Left lung (tissue), 10 donors: ENCODE measurements around the gene MDK. TPM values are rescaled to one million over a fixed set of nuclear protein-coding genes. Genes with fewer than 3 reads are reported as not detected.

Experiments used
- ATAC-seq: fragments of 200-7000 bp; cut with Tn5 transposase; one replicate; pipeline ENCODE4 v1.9.1; 2020; ENCODE audit warnings: moderate library complexity
- DNase-seq, 4 donors: peaks; one replicate each; pipeline ENCODE4 v3.0.0-alpha.2; 2013 to 2020
- H3K27ac ChIP-seq, 2 donors: fragments of 200-600 bp; sonication (generic) in 1 of 2; one replicate each; pipeline versions ENCODE4 v1.5.0 to v1.8.0; 2020 to 2021
- H3K27me3 ChIP-seq, 2 donors: fragments of 200-600 bp; sonication (generic) in 1 of 2; one replicate each; pipeline versions ENCODE4 v1.5.0 to v1.8.0; 2020 to 2021
- H3K36me3 ChIP-seq, 2 donors: fragments of 200-600 bp; sonication (generic) in 1 of 2; one replicate each; pipeline versions ENCODE4 v1.5.0 to v1.8.0; 2020 to 2021
- H3K4me1 ChIP-seq, 2 donors: fragments of 200-600 bp; one replicate each; pipeline ENCODE4 v1.8.0; 2021
- H3K4me3 ChIP-seq, 2 donors: fragments of 200-600 bp; sonication (generic) in 1 of 2; one replicate each; pipeline versions ENCODE4 v1.5.0 to v1.8.0; 2020 to 2021; ENCODE audit warnings: mild to moderate bottlenecking in 1 of 2
- H3K9me3 ChIP-seq, 2 donors: fragments of 200-600 bp; sonication (generic) in 1 of 2; one replicate each; pipeline versions ENCODE4 v1.5.0 to v1.8.0; 2020 to 2021
- CTCF ChIP-seq, 2 donors: fragments of 200-600 bp; sonication (generic) in 1 of 2; IDR thresholded peaks; one replicate each; pipeline versions ENCODE4 v1.5.0 to v1.8.0; 2021; ENCODE audit warnings: antibody characterized with exemption in 2 of 2
- intact Hi-C, 2 donors: fragments of 100-400 bp; cut with DNase I; formaldehyde crosslinking; loops; one replicate each; pipeline versions ENCODE4 v1.11.2 to v1.14.2; 2022
- polyA plus RNA-seq, 6 donors: library from polyadenylated mRNA; unstranded; fragments of 120-200 nt; gene quantifications; one replicate each; pipeline ENCODE4 v1.2.1, GENCODE V29; 2013; ENCODE audit not compliant: insufficient read length in 6 of 6
- total RNA-seq, 2 donors: library from RNA; stranded (reverse); fragmentation: NEBNext Ultra II Directional; extraction: Animal tissue kit (Norgen Biotek cat#: 25700); gene quantifications; one replicate each; pipeline ENCODE4 v1.2.1, GENCODE V29; 2021
- donor health status: DM: no; HTN: yes; CAD: no.
- donor health status: DM: no; HTN: no; CAD: no.

MDK gene
- total and polyA plus RNA-seq, 8 donors: 15.4 to 1,135 (median 872) TPM

DNA sequence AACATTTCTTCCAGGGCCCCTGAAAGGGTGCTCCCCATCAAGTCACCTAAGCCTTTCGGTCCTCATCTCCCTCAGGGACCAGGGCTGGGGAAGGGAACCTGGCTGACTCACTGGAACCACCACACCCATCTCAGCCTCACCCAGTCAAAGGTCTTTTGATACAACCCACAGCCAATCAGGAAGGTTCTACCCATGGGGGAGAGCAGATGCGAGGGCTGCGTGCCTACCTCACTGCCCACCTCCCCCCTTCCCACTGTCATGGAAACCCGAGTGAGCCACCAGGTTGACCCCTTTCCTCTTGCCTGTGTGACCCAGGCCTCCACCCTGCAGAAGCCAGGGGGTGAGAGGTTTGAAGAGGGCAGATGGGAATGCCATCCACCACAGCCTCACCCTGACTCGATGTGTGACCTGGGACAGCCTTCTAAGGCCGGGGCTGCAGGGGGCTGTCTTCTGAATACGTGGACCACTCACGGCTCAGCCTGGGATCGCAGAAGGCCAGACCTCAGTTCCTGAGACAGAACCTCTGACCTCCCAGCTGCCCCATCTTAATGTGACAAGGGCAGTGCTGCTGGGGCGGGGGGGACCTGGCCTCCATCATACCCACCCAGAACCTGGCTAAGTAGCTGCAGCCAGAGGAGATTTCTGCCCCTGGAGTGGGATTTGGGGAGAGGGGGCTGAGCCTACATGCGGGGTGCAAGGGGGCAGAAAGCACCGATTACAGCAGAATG, 2.7 kb downstream of the MDK start:
- intact Hi-C loops: no loop called here
- ATAC-seq: no peak
- H3K36me3 ChIP-seq: no peaks in the 10 kb centered on the region

DNA sequence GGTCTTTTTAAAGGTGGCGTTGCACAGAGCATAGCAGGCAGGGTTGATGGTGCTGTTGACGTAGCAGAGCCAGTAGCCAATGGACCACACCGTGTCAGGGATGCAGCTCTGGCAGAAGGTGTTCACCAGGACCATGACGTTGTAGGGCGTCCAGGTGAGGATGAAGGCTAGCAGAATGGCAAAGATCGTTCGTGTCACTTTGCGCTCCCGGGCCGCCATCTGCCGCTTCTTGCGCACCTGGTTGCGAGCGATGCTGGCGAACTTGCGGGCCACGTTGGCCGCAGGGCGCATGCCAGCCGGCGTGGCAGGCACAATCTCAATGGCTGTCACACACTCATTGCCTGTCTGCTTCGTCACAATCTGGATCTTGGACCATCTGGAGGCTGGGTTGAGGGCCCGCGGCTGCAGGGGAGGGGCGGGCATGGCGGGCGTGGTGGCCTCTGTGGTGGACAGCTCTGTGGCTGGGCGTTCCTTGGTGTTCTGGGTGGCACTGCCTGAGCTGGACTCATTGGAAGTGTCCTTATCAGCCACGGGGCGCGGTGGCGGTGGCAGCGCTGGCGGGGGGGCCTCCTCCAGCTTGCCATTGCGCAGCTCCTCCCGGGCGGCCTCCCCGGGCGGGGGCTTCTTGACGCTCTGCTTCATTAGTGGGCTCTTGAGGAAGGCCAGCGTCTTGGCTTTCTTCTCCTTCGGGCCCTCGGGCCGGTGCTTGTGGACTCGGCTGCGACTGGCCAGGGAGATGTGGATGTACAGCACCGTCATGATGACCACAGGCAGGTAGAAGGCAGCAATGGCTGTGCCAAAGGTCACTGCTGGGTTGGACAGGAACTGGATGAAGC, 3.9 kb downstream of the MDK start:
- H3K4me1 ChIP-seq: peaks cover 17 to 32% of the 10 kb centered on the region in 2 donors
- no peaks in the 10 kb centered on the region for H3K36me3 ChIP-seq
- H3K27ac ChIP-seq: no peak overlapping the region
- H3K4me3 ChIP-seq: no peak overlapping the region
- no peaks in the 10 kb centered on the region for H3K9me3 ChIP-seq
- no peak for DNase-seq
- intact Hi-C loops: loop anchor here in 1 of 2 donors (5.0 kb wide), 1 partner anchor 152 kb away; no protein-coding TSS in a partner anchor
- H3K27me3 ChIP-seq: peaks cover 30 to 85% of the 10 kb centered on the region in 2 donors
- no peak for TF ChIP-seq CTCF (IDR thresholded peaks at IDR 0.05)
- ATAC-seq: no peak

More for the DNA sequence above, 2.7 kb downstream of the MDK start:
- no peak overlapping the region for H3K27ac ChIP-seq
- no peaks in the 10 kb centered on the region for H3K9me3 ChIP-seq
- DNase-seq: no peak
- H3K27me3 ChIP-seq: peaks cover 17 to 72% of the 10 kb centered on the region in 2 donors
- no peak overlapping the region for H3K4me3 ChIP-seq
- no peak for TF ChIP-seq CTCF (IDR thresholded peaks at IDR 0.05)
- H3K4me1 ChIP-seq: peaks cover 6 to 32% of the 10 kb centered on the region in 2 donors

DNA sequence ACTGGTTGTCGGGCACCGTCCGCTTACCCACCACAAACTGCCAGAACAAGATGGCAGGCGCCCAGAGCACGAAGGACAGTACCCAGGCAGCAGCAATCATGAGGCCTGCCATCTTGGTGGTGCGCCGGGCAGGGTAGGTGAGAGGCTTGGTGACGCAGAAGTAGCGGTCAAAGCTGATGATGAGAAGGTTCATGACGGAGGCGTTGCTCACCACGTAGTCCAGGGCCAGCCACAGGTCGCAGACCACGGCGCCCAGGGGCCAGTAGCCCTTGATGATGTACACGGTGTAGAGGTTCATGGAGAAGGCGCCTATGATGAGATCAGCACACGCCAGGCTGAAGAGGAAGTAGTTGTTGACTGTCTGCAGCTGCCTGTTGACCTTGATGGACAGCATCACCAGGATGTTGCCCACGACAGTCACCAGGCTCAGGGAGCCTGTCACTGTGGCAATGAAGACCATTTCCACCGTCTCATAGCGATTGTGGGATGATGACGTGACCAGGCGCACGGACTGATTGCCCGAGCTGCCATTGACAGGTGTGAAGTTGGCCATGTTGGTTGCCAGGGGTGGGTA, 4.6 kb downstream of the MDK start:
- intact Hi-C loops: loop anchor here in 1 of 2 donors (5.0 kb wide), 1 partner anchor 151 kb away; no protein-coding TSS in a partner anchor
- no peak overlapping the region for H3K4me3 ChIP-seq
- no peaks in the 10 kb centered on the region for H3K36me3 ChIP-seq
- DNase-seq (no peak), ATAC-seq (no peak)
- H3K9me3 ChIP-seq: no peaks in the 10 kb centered on the region
- peaks cover 37 to 88% of the 10 kb centered on the region in 2 donors for H3K27me3 ChIP-seq
- H3K4me1 ChIP-seq: peaks cover 19 to 37% of the 10 kb centered on the region in 2 donors
- H3K27ac ChIP-seq: no peak overlapping the region
- no peak for TF ChIP-seq CTCF (IDR thresholded peaks at IDR 0.05)

GRCh38 chr11:46386674-46387073, 5.2 kb downstream of the MDK start:
- H3K4me3 ChIP-seq: no peak overlapping the region
- intact Hi-C loops: loop anchor here in 1 of 2 donors (5.0 kb wide), 1 partner anchor 151 kb away; no protein-coding TSS in a partner anchor
- no peaks in the 10 kb centered on the region for H3K9me3 ChIP-seq
- H3K4me1 ChIP-seq: peaks cover 19 to 41% of the 10 kb centered on the region in 2 donors
- ATAC-seq (no peak), DNase-seq (no peak)
- no peaks in the 10 kb centered on the region for H3K36me3 ChIP-seq
- no peak for TF ChIP-seq CTCF (IDR thresholded peaks at IDR 0.05)
- no peak overlapping the region for H3K27ac ChIP-seq
- peaks cover 41 to 88% of the 10 kb centered on the region in 2 donors for H3K27me3 ChIP-seq
